NCI-H146 treated with DMSO at 0.1 percent for 48 hours (cell line): ENCODE data around the gene ANKRD10.
A peak's percentile ranks its signal among the peaks of the same experiment; 100 is the strongest.

Source experiments
- DNase-seq: peaks from one replicate; lab custom pipeline; 2025; ENCODE audit not compliant: unreplicated experiment; lab: John Stamatoyannopoulos, UW

The ANKRD10 gene

GRCh38 chr13:110885966-110886869 is 28.7 kb downstream of the ANKRD10 start:
- no peak for DNase-seq

- DNase-seq, result no peak
These were observed 29.4 kb downstream of the ANKRD10 start for GRCh38 chr13:110885516-110885915.

- DNase-seq, result no peak
These were observed 30.4 kb downstream of the ANKRD10 start for GRCh38 chr13:110884517-110884916.

GRCh38 chr13:110883542-110883941 is 31.3 kb downstream of the ANKRD10 start:
- DNase-seq, result no peak

- no peak for DNase-seq
These were observed 31.9 kb downstream of the ANKRD10 start for GRCh38 chr13:110882972-110883371.

- DNase-seq, result no peak
These were observed 32.8 kb downstream of the ANKRD10 start for GRCh38 chr13:110881839-110882627.

- DNase-seq, result no peak
These were observed 34.2 kb downstream of the ANKRD10 start for GRCh38 chr13:110880627-110881026.

- DNase-seq, result no peak
These were observed 35.4 kb downstream of the ANKRD10 start for GRCh38 chr13:110879482-110879881.

- no peak for DNase-seq
These were observed 37.1 kb downstream of the ANKRD10 start for GRCh38 chr13:110877737-110878258.

- no peak for DNase-seq
These were observed 38.3 kb downstream of the ANKRD10 start for GRCh38 chr13:110876609-110877008.

- DNase-seq, result no peak
These were observed 39.6 kb downstream of the ANKRD10 start for GRCh38 chr13:110875241-110875640.

GRCh38 chr13:110874508-110874960 is 40.3 kb downstream of the ANKRD10 start:
- DNase-seq, result peak; percentile 53

- no peak for DNase-seq
These were observed 41.0 kb downstream of the ANKRD10 start for GRCh38 chr13:110873639-110874507.

GRCh38 chr13:110872768-110873638 is 41.9 kb downstream of the ANKRD10 start:
- no peak for DNase-seq

GRCh38 chr13:110872034-110872767 is 42.7 kb downstream of the ANKRD10 start:
- no peak for DNase-seq

- peak; percentile 86 for DNase-seq
These were observed 44.8 kb downstream of the ANKRD10 start for GRCh38 chr13:110869805-110870706.

- peak; percentile 76 for DNase-seq
These were observed 45.6 kb downstream of the ANKRD10 start for GRCh38 chr13:110869231-110869804.

- no peak for DNase-seq
These were observed 46.1 kb downstream of the ANKRD10 start for GRCh38 chr13:110868720-110869119.
